ENCODE results near the gene CSRP2. TPM values are rescaled to one million over a fixed set of nuclear protein-coding genes. Genes with fewer than 3 reads are reported as not detected.

The CSRP2 gene
- polyA plus RNA-seq, 1 donor from 2014 or later: 0.09 TPM

GRCh38 chr12:76859611-76860010, 19.2 kb downstream of the CSRP2 start:
- H3K4me1 Mint-ChIP-seq: peaks cover 0 to 3% (median 0%) of the 10 kb centered on the region in 3 donors
- H3K27me3 Mint-ChIP-seq: no peaks in the 10 kb centered on the region
- peaks cover 2% of the 10 kb centered on the region for H3K36me3 Mint-ChIP-seq
- no peak overlapping the region for H3K27ac Mint-ChIP-seq
- no peak overlapping the region for H3K4me3 Mint-ChIP-seq
- H3K9me3 Mint-ChIP-seq: no peaks in the 10 kb centered on the region

- Mint-ChIP-seq H3K36me3 (peaks cover 5% of the 10 kb centered on the region), H3K4me3 (no peak overlapping the region), H3K27ac (no peak overlapping the region), H3K9me3 (no peaks in the 10 kb centered on the region), H3K4me1 (peaks cover 0 to 3% (median 0%) of the 10 kb centered on the region in 3 donors), H3K27me3 (no peaks in the 10 kb centered on the region)
Measured at GRCh38 chr12:76856018-76856644, 22.7 kb downstream of the CSRP2 start.

GRCh38 chr12:76855271-76855670, 23.5 kb downstream of the CSRP2 start:
- H3K4me3 Mint-ChIP-seq: no peak overlapping the region
- H3K27ac Mint-ChIP-seq: no peak overlapping the region
- H3K27me3 Mint-ChIP-seq: no peaks in the 10 kb centered on the region
- H3K9me3 Mint-ChIP-seq: no peaks in the 10 kb centered on the region
- peaks cover 0 to 3% (median 0%) of the 10 kb centered on the region in 3 donors for H3K4me1 Mint-ChIP-seq
- H3K36me3 Mint-ChIP-seq: peaks cover 8% of the 10 kb centered on the region

GRCh38 chr12:76852106-76852505, 26.7 kb downstream of the CSRP2 start:
- H3K27me3 Mint-ChIP-seq: no peaks in the 10 kb centered on the region
- peaks cover 0 to 3% (median 0%) of the 10 kb centered on the region in 3 donors for H3K4me1 Mint-ChIP-seq
- no peaks in the 10 kb centered on the region for H3K9me3 Mint-ChIP-seq
- no peak overlapping the region for H3K27ac Mint-ChIP-seq
- H3K36me3 Mint-ChIP-seq: peaks cover 13% of the 10 kb centered on the region
- H3K4me3 Mint-ChIP-seq: no peak overlapping the region

GRCh38 chr12:76848132-76848531, 30.7 kb downstream of the CSRP2 start:
- Mint-ChIP-seq H3K4me3 (no peak overlapping the region), H3K36me3 (peaks cover 11% of the 10 kb centered on the region), H3K27ac (no peak overlapping the region), H3K9me3 (no peaks in the 10 kb centered on the region), H3K4me1 (no peaks in the 10 kb centered on the region), H3K27me3 (no peaks in the 10 kb centered on the region)

- Mint-ChIP-seq H3K36me3 (peaks cover 11% of the 10 kb centered on the region), H3K9me3 (no peaks in the 10 kb centered on the region), H3K27ac (no peak overlapping the region), H3K4me1 (no peaks in the 10 kb centered on the region), H3K27me3 (no peaks in the 10 kb centered on the region), H3K4me3 (no peak overlapping the region)
Measured at GRCh38 chr12:76847260-76847659, 31.6 kb downstream of the CSRP2 start.

- H3K27ac Mint-ChIP-seq: no peak overlapping the region
- no peak overlapping the region for H3K4me3 Mint-ChIP-seq
- peaks cover 0 to 4% (median 0%) of the 10 kb centered on the region in 3 donors for H3K9me3 Mint-ChIP-seq
- no peaks in the 10 kb centered on the region for H3K27me3 Mint-ChIP-seq
- no peaks in the 10 kb centered on the region for H3K4me1 Mint-ChIP-seq
- peaks cover 8% of the 10 kb centered on the region for H3K36me3 Mint-ChIP-seq
Measured at GRCh38 chr12:76836633-76837032, 42.2 kb downstream of the CSRP2 start.

GRCh38 chr12:76830436-76830835, 48.4 kb downstream of the CSRP2 start:
- no peak overlapping the region for H3K4me3 Mint-ChIP-seq
- H3K27me3 Mint-ChIP-seq: no peaks in the 10 kb centered on the region
- H3K27ac Mint-ChIP-seq: no peak overlapping the region
- H3K9me3 Mint-ChIP-seq: peaks cover 0 to 4% (median 0%) of the 10 kb centered on the region in 3 donors
- H3K4me1 Mint-ChIP-seq: peaks cover 0 to 2% (median 0%) of the 10 kb centered on the region in 3 donors
- H3K36me3 Mint-ChIP-seq: peaks cover 13% of the 10 kb centered on the region

- no peaks in the 10 kb centered on the region for H3K4me1 Mint-ChIP-seq
- no peaks in the 10 kb centered on the region for H3K9me3 Mint-ChIP-seq
- H3K27ac Mint-ChIP-seq: no peak overlapping the region
- H3K4me3 Mint-ChIP-seq: no peak overlapping the region
- H3K36me3 Mint-ChIP-seq: peaks cover 3% of the 10 kb centered on the region
- no peaks in the 10 kb centered on the region for H3K27me3 Mint-ChIP-seq
Measured at GRCh38 chr12:76820888-76821482, 57.8 kb downstream of the CSRP2 start.

- Mint-ChIP-seq H3K27me3 (no peaks in the 10 kb centered on the region), H3K4me1 (no peaks in the 10 kb centered on the region), H3K9me3 (no peaks in the 10 kb centered on the region), H3K36me3 (peaks cover 8% of the 10 kb centered on the region), H3K4me3 (no peak overlapping the region), H3K27ac (no peak overlapping the region)
Measured at GRCh38 chr12:76813972-76814371, 64.8 kb downstream of the CSRP2 start.

- H3K27me3 Mint-ChIP-seq: no peaks in the 10 kb centered on the region
- no peaks in the 10 kb centered on the region for H3K4me1 Mint-ChIP-seq
- H3K36me3 Mint-ChIP-seq: peaks cover 5% of the 10 kb centered on the region
- H3K4me3 Mint-ChIP-seq: no peak overlapping the region
- H3K9me3 Mint-ChIP-seq: no peaks in the 10 kb centered on the region
- H3K27ac Mint-ChIP-seq: no peak overlapping the region
Measured at GRCh38 chr12:76813265-76813664, 65.6 kb downstream of the CSRP2 start.

GRCh38 chr12:76811976-76812375, 66.8 kb downstream of the CSRP2 start:
- Mint-ChIP-seq H3K27ac (no peak overlapping the region), H3K4me3 (no peak overlapping the region), H3K36me3 (peaks cover 5% of the 10 kb centered on the region), H3K27me3 (no peaks in the 10 kb centered on the region), H3K9me3 (no peaks in the 10 kb centered on the region), H3K4me1 (no peaks in the 10 kb centered on the region)

GRCh38 chr12:76810671-76811419, 68.0 kb downstream of the CSRP2 start:
- H3K4me1 Mint-ChIP-seq: no peaks in the 10 kb centered on the region
- H3K9me3 Mint-ChIP-seq: no peaks in the 10 kb centered on the region
- no peak overlapping the region for H3K4me3 Mint-ChIP-seq
- H3K27me3 Mint-ChIP-seq: no peaks in the 10 kb centered on the region
- no peak overlapping the region for H3K27ac Mint-ChIP-seq
- peaks cover 5% of the 10 kb centered on the region for H3K36me3 Mint-ChIP-seq
